ENCODE measurements around the gene PLPPR1. TPM values are rescaled to one million over a fixed set of nuclear protein-coding genes. Genes with fewer than 3 reads are reported as not detected.

The PLPPR1 gene
- total and polyA plus RNA-seq, 2 of the 13 experiments (the other 11 are each of a cell fraction or from before 2014, with no cell fraction given) = 16.0 to 84.7 TPM

DNA sequence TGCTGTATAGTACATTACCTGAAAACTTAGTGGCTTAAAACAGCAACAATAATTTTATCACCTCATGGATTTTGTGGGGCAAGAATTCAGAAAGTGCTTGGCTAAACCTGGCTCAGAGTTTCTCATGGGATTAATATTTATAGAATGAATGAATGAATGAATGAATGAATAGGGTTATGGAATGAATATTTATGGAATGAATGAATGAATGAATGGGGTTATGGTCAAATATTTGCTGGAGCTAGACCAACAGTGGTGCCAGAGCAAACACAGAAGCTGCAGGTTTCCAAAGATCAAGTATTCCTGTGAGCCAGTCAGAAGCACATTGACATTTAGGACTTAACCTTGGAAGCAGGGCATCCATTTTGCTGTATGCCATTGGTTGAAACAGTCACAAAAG is 35.7 kb downstream of the PLPPR1 start:
- Histone ChIP-seq H3K79me2 (ENCODE audit: insufficient read depth, low read length) (no peaks in the 10 kb centered on the region), H3K4me2 (ENCODE audit: low read depth, low read length) (no peak overlapping the region), H3K36me3 (replicated peaks in 1 of 2; ENCODE audit: control insufficient read depth in 1 of 2, insufficient read depth in 2 of 2, low read length in 2 of 2) (no peaks in the 10 kb centered on the region), H3K9ac (ENCODE audit: insufficient read depth, low read depth, low read length) (no peak overlapping the region), H3K4me3 (replicated peaks in 1 of 3; ENCODE audit: insufficient read depth in 1 of 3, low read depth in 2 of 3, low read length in 3 of 3) (no peak overlapping the region), H3K27me3 (ENCODE audit: control insufficient read depth in 1 of 2, insufficient read depth in 2 of 2, low read length in 2 of 2) (no peaks in the 10 kb centered on the region), H3K9me3 (ENCODE audit: low read length) (no peaks in the 10 kb centered on the region), H2AFZ (ENCODE audit: low read length) (no peak overlapping the region), H4K20me1 (ENCODE audit: insufficient read depth, low read length) (no peaks in the 10 kb centered on the region), H3K4me1 (ENCODE audit: insufficient read depth, low read length) (peaks cover 42% of the 10 kb centered on the region), H3K27ac (ENCODE audit: extremely low read length, insufficient read depth, low read length) (no peak overlapping the region)
- DNase-seq (ENCODE audit: low spot score) (peak; percentile 33), FAIRE-seq (no peak), ATAC-seq (no peak)
- intact Hi-C loops (cut with micrococcal nuclease; ENCODE audit: unreplicated experiment) (no loop called here), in situ Hi-C loops (cut with HindIII; ENCODE audit: extremely low pct_ligation_motif_present, low pct_unique_long_range_greater_than_20kb) (no loop called here)
- ChIA-PET POLR2A (interaction anchor here (3.9 kb wide), 1 partner anchor 35 kb away, joined by 19 read pairs; the partner anchor contains the start of gene PLPPR1), CTCF (ENCODE audit: low intra/inter-chr PET ratio, low total read pairs) (no interaction called here)
- no TSS peak for BruUV-seq (replicated peaks)
- no peak for TF ChIP-seq ZNF564 (CRISPR knock-in tag; IDR thresholded peaks at IDR 0.05)
- TF ChIP-seq EEA1 (CRISPR knock-in tag; IDR thresholded peaks at IDR 0.05; ENCODE audit: borderline replicate concordance) = no peak
- no peak for TF ChIP-seq BORCS8-MEF2B (CRISPR knock-in tag; IDR thresholded peaks at IDR 0.05)
- no peak for TF ChIP-seq RFX5 (IDR thresholded peaks at IDR 0.05; ENCODE audit: low read depth, low read length)
- TF ChIP-seq, protein P1, sequence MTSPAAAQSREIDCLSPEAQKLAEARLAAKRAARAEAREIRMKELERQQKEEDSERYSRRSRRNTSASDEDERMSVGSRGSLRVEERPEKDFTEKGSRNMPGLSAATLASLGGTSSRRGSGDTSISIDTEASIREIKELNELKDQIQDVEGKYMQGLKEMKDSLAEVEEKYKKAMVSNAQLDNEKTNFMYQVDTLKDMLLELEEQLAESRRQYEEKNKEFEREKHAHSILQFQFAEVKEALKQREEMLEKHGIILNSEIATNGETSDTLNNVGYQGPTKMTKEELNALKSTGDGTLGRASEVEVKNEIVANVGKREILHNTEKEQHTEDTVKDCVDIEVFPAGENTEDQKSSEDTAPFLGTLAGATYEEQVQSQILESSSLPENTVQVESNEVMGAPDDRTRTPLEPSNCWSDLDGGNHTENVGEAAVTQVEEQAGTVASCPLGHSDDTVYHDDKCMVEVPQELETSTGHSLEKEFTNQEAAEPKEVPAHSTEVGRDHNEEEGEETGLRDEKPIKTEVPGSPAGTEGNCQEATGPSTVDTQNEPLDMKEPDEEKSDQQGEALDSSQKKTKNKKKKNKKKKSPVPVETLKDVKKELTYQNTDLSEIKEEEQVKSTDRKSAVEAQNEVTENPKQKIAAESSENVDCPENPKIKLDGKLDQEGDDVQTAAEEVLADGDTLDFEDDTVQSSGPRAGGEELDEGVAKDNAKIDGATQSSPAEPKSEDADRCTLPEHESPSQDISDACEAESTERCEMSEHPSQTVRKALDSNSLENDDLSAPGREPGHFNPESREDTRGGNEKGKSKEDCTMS (CRISPR knock-in tag; conservative IDR thresholded peaks at IDR 0.05) = no peak
- TF ChIP-seq KDM1A (CRISPR knock-in tag; IDR thresholded peaks at IDR 0.05) = no peak
- peak; percentile 93 for TF ChIP-seq ZNF24 (IDR thresholded peaks at IDR 0.05)
- peak; percentile 24 for TF ChIP-seq HNF4A (CRISPR knock-in tag; IDR thresholded peaks at IDR 0.05)
- no peak for TF ChIP-seq CCAR2 (optimal IDR thresholded peaks at IDR 0.05; ENCODE audit: low read depth, low read length)
- no peak for TF ChIP-seq NR2F1 (CRISPR knock-in tag; IDR thresholded peaks at IDR 0.05)
- 0 out of 2 replicates have a peak, but pooled peaks have one; percentile 18 for TF ChIP-seq ZMYM4 (CRISPR knock-in tag; IDR thresholded peaks at IDR 0.05)
- peak; percentile 24; the same call in 1 of the 2 replicates for TF ChIP-seq SALL1 (CRISPR knock-in tag; IDR thresholded peaks at IDR 0.05)
- no peak for TF ChIP-seq HDAC2 (CRISPR knock-in tag; IDR thresholded peaks at IDR 0.05)
